Ureter (tissue), 1 donor: Measurements from ENCODE around the gene VCP. TPM values are rescaled to one million over a fixed set of nuclear protein-coding genes. Genes with fewer than 3 reads are reported as not detected.
A peak's percentile ranks its signal among the peaks of the same experiment; 100 is the strongest.

Experiments
- DNase-seq: peaks from one replicate; pipeline ENCODE4 v3.0.0-alpha.2; 2020; ENCODE audit warnings: low spot score
- total RNA-seq: library from RNA; stranded (reverse); gene quantifications from one replicate; pipeline ENCODE4 v1.2.4, GENCODE V29; 2023
- donor health status: DM: yes; HTN: yes; CAD: no.

VCP gene
- total RNA-seq, result 217 TPM

DNA sequence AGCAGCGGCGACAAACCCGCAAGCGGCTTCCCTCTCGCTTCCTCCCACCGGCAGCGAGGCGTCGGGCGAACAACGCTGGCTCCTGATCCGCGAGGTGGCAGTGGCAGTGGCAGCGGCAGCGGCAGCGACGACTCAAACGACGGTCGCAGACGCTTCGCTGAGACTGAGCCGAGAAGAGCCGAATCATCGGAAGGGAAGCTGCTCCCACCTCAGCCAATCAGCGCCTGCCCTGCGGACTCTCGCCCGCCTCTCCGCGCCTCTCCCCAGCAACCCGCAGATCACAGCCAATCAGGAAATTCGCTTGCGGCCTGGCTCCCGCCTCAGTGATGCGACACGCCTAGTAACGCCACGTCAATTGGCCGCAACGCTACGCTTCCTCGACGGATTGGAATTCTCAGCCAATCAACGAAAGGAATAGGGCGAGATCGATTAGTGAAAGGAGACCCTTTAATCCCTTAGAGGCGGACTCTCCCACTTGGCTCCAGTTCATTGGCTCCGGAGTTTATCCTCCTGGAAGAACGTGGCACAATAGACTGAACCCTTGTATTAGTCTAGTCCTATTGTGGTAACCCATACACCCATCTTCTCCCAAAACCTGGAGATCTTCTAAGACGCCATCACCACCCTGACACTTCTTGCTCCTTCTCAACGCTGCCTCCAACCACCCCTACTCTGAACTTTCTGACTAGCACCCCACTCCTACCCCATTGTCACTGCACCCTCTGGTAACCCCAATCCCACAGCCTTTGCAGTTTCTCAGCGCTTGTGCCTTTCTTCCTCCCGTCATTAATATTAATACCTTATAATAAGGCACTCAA, at the start of gene VCP:
VCP (minus strand) TSS at position 165 of the 818 bp plus-strand sequence. CDS start 272 bp downstream, outside the sequence.
- peak; percentile 99 for DNase-seq

DNA sequence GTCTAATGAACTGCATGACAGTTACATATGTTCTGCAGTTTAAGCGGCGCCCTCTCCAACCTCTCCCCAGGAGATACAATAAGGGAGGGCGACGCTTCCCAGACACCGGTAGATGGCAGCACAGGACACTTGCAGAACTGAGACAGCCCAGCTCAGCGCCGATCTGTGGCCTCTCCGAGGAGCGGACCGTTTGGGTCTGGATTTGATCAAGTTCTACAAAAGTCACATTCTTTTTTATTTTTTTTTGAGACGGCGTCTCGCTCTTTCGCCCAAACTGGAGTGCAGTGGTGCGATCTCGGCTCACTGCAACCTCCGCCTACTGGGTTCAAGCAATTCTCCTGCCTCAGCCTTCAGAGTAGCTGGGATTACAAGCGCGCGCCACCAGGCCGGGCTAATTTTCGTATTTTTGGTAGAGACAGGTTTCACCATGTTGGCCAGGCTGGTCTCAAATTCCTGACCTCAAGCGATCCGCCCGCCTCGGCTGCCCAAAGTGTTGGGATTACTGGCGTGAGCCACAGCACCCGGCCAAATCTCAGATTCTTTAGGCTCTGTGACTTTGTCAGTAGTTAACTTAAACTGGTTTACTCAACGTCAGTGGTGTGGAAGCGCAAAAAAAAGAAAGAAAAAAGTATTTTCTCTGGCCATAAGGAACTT, 44.6 kb upstream of the VCP start:
- DNase-seq, result peak; percentile 94

DNA sequence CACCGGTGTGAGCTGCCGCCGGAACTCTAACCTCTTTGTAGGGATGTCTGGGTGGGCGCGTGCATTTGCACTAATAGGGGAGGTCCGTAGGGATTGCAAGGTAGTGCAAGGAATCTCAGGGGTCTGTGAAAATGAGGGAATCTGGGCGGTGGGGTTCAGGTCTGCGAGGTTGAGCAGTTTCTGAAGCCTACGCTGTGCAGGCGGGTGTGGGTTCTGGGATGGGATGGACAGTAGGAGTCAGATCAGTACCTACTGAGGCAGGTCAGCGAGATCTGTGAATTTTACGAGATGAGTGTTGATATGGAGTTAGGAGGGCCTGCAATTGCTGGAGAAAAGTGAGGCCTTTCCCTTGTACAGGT, 44.1 kb upstream of the VCP start:
- DNase-seq, result no peak

DNA sequence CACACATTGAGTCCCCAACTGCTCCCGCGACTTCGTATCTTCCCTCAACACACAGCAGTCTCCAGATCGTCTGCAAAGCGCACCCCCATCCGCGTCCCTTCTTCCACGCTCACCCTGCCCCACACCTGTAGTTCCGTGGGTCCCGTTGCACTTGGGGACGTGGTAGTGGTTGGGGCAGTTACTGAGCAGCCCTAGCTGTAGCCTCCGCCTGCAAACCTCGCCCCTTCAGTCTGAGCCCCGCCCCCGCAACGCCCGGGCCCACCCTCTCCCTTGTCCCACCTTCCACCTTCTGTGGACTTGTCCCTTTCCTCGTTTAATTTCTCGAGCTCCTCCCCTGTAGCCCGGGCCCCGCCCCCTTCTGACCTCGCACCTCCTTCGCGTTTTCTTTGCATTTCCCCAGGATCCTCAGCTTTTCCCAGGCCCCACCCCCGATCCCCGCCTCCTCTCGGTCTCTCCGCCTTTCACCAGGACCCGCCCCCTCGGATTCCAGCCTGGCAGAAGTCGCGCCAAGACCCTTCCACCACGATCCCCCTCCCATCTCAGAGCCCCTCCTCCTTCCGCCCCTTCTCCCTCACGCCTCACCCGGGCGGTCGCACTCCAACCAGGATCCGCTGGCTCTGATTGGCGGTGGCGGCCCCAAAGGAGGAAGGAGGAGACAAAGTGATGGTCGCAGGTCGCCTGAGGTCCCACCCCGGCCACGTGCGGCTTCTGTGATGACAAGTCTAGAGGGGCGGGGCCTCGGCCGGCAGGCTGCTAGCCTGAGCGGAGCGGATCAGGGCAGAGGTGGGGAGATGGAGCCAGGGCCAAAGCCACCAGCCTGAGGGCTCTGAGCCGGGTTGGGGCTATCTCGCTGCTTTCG, 43.5 kb upstream of the VCP start, which contains the start of gene ATOSB:
ATOSB (minus strand) TSS at position 183 of the 859 bp plus-strand sequence. CDS start 7,588 bp downstream, outside the sequence.
- DNase-seq, result peak; percentile 98

DNA sequence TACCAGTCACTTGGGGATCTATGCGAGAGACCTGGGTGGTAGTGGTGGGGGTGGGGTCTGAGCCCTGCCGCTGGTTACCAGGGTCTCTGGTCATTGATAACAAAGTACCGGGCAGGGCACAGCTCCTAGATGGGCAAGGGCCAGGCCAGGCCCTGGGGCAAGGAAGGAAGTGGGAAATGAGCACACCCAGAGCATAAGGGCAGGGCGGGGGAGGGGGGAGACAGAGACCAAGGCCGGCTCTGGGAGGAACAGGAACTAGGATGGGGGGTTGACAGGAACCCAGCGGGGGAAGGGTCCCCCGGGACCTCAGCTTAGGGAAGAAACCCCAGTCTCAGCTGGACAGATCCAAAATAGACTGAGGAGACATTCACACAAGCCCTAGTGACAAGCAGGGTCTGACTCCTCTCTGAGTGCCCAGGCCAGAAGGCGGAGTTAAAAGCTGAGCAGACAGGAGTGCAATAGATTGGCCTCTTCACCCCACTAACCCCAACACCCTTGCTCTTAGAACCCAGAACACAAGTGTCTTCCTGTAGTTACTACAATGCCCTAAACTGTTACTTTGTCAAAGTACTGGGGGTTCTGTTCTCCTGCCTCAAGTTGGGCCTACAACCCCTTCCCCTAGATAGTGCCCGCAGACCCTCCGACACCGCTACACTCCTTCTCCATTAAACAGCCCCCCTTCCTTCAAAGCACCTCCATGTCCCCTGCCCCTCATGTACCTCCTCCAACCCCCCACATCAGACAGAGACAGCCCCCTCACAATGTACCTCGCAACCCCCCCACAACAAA, 42.6 kb upstream of the VCP start:
- peak; percentile 71 for DNase-seq

DNA sequence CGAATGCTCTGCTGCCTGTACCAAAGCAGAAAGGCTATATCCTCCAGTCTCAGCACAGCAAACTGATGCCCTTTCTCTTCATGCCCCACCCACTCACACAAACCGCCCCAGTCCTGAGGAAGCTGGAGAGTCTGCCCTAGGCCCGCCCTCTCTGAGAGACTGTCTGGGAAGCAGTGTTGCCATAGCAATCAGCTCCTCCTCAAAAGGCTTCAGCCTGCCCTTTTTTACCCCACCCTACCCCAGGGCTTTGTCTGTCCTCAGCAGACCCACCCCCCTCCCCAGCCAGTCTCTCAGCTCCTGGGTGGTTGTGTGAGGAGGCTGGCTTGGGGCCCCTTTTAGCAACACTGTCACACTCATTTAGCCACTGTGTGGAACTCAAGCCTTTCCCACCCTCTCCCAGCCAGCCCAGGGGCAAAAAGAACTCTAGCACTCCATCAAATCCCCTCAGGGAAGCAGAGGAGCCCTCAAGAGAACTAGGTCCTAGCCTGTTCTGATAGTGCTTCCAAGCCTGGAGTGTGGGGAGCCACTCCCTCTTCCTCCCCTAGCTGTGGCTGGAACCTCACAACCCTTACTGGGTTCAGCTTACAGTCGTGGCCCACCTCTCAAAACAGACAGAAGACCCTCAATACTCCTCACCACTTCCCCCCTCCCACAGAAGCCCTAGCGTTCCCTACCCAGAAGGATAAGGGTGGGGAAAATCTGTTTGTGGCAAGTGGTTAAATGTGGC, 41.9 kb upstream of the VCP start:
- peak; percentile 85 for DNase-seq

DNA sequence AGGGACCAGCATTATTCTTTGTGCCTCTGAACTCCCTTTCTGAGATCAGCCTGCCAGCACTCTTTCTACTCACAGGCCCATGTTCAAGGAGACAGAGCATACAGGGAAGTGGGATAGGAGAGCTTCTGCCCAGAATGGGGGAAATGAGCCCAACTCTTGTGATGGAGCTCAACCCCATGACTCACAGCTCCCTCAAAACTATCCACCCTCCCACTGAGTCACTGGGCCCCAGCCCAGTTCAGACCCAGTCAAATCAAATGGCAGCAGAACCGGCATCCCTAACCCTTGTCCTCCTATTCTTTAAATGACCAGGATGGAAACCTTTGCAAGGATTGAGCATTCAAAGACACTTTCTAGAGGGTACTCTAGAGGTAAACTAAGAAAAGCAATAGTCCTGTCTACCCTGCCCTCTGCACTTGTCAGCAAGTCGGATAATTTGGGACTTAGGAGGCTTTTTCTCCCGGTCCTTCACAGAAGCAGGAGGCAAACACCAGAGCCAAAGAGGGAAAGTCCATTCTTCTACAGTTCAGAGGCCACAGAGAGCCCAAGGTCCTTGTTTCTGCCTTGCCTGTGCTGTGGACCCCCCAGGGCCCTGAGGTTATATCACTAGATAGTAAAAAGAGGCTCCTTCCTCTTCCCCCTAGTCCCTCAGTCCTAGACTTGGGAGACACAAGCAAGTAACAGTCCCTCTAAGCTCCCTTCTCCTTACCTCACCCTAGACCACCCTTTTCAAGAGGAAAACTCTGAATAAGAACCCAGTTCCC, 40.0 kb upstream of the VCP start:
- DNase-seq, result no peak

DNA sequence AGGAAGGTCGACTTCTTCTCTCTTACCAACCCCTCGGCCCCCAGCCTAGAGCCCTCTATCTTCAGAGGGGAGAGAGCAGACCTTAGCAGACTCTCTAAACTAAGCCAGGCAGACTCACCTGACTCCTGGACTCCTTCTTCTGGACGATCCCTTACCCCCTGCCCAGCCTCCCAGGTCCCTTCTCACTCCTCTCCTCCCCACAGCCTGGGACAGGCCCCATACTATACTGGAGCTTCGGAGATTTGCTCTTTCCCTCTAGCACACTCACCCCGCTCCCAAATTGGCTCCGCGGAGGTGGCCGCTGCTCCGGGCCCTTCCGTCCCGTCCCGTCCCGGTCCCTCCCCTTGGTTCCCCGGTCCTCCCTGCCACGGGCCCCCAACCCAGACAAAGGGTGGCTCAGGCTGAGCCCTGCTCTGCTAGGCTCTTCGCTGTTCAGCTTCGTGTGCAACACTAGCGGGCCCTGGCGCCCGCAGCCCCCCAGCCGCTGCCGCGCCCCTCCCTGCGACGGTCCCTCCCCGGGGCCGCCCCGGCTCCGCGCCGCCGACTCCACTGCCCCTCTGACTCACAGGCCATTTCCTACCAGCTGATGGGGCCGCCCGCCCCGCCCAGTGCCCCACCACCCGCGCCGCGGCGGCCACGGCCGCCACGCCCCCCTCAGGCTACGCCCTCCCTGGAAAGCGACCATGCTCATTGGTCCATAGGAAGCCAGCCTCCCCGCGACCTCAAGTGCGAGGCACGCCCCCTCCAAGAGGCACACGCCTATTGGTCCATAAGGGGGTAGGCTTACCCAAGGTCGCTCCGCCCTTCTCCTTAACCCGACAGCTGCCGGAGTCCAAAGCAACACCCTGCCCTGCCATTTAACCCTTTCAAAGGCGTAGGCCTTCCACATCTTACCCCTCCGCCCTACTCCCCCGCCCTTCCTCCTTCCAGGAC, 38.8 kb upstream of the VCP start:
- peak; percentile 98 for DNase-seq

DNA sequence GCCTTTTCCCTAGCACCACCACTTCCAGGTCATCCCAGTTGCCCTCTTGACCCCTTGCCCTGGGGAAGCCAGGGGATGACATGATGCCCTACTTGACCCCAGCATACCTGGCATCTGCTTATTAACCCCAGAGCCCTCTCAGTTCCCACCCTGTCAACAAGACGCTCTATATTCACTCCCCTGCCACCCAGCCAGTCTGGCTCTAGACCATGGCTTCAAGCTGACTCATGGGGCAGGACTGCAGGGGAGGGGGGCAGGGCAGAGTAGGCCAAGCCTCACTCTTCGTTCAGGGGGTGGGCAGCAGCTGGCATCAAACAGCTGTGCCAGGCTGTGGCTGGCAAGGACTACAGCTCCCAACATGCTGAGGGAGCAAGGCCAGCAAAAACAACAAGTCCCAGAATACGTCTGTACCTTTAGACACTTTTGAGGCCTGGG, 37.9 kb upstream of the VCP start:
- peak; percentile 49 for DNase-seq

DNA sequence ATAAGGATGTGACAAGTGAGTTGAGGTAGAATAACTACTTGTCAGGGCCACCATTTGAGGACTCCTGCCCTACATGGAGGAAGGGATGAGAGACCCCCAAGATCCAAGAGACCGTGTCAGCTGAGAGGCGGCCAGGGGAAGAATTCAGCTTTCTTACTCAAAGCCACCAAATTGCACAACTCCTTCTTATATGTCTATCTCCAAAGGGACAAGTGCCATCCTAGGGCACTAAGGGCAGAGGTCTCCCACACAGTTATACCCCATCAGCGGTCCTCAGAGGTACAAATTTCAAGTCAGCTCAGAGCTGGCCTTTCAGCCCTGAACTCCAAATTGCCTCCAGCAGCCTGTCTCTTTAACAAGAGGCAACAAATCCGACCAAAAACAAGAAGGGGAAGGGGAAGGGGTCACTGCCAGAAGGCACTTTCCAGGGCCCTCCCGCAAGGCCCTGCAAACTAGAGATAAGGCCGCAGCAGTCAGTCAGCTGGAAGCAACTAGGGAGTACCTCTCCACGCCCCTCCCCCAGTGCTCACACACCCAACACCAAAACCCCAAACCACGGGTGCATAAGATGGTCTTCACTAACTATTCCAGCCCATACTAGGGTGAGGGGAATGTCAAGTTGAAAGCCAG, 36.6 kb upstream of the VCP start:
- peak; percentile 37 for DNase-seq

DNA sequence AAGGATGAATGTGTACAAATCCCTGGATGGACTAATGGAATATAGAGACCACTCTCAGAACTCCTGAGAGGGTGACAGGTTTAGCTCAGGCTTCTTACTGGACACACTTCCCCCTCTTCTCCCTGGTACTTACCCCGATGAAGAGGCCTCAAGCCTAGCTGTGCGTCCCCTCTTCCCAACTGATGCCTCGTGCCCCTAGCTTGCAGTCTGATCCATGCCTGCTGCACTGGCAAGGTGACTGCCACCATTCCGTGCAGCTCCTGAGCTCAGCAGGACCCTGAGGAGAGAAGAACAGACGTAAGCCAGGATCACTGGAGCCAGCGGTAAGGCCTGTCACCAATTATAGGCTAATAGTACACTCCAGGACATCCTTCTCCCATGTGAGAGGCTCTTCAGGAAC, 36.0 kb upstream of the VCP start:
- peak; percentile 32 for DNase-seq

DNA sequence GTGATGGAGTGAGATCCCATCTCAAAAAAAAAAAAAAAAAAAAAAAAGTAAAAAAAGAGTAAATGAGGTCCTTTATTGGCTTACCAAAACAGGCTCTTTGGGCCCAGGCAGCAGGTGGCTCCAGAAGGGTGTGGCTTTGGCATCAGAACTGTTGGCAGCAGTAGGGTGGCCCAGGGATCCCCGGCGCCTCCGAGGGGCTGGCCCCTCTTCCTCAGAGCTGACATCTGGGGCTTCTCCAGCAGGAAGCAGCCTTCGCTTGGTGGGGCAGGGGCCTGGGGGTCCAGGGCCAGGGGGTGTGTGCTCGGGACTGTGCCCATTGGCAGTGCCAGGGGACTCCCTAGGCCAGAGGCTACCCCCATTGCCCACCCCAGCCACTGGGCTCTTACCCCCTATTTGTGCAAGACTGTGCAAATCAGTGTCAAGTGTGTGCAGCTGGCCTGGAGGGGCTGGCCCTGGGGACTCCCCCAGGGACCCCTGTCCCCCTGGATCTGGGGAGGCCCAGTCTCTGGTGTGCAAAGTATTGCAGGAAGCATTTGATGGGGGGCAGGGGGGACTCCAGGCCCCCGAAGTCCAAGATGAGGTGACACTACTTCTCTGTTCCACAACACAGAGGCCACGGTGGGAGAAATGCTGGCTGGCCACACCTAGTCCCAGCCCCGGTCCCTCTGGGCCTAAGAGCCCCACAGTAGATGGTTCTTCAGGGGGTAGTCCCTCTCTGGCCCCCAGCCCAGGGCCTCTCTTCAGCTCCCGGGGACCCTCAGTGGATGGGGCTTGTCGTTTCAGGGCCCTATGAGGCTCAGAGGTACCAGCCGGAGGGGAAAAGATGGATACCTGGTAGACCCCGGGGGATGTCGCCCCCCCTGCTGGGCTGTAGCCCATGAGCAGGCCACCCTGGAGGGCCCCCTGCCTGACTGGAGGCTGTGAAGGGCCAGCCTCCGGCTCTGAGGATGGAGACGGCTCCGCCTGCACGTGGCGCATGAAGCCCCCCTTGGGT, 35.2 kb upstream of the VCP start:
- DNase-seq, result peak; percentile 41

DNA sequence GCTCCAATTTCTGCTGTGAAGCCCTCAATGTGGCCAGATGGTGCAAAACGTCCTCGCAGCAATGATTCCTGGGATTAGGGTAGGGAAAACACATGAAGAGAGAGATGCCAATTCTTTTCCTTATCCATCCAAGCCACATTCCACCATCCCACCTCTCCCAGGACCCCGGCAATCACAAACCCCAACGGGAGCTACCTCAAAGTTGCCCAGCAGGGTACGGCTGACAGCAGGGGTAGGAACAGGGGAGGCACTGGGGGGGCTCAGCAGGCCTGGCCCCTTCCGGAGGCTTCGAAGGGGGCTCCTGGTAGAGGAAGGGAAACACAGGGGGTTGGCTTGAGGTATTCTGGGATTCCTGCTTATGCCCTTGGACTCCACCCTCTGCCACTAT, 33.9 kb upstream of the VCP start:
- no peak for DNase-seq

DNA sequence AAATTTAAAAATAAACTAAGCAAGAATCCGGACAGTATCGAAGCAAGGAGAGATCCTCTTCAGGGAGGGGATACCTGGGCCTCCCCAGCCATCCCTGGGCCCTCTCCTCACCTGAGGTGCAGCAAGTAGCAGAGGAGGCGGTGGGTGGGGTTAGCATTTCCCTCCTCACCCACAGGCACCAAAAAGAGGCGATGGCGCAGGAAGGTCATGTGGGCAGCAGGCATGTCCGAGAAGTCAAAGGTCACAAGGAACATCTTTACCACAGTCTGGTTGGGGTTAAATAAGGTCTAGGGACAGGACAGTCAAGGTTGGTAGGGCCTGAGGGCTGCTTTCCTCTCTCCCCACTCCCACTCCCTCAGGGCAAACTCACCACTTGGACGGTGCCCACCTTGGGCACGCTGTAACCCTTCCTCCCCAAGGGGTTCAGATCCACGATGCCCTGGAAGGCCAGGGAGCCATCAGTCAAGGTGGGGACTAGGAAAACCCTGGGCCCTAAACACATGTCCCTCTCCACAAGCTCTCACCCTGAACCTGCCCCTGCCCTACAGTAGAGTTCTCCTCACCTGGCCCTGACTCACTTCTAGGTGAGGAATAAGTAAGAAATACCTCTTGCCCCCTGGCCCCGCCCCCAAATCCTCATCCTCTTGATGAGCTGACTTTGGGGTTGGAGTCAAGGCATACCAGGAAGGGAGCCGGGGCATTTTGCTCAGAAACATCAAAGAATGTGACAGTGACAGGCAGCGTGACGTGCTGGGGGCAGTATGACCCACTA, 33.3 kb upstream of the VCP start:
- DNase-seq, result no peak

DNA sequence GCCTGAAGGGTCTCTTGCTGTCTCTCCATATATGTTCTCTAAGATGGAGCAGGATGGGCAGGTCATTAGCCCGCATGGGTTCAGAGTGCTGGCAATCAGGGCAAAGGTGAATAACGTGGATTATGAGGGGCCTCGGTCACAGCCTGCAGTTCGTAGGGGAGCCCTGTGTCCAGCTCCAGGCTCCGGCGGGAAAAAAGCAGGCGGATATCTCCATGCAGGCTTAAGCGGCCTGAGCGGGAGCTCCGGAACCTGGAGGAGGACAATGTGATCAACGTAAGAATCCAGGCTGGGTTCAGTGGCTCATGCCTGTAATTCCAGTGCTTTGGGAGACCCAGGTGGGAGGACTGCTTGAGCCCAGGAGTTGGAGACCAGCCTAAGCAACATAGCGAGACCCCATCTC, 32.7 kb upstream of the VCP start:
- no peak for DNase-seq

DNA sequence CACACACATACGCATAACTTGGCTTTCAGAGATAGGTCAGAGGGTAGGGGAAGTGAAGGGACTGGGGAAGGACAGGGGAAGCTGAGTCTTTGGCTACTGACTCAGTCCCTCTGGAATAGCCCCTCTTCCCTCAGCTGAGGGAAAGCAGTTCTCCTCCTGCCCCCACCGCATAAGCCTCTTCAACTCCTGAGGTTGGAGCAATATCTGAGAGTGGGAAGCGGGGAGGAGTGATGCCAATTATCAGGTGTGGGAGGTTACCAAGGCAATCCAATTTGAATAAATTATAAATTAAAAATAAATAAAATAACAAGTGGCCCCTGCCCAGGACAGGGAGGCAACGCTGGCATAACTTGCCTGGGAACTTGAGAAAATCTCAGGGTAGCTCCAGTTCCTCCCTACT, 32.2 kb upstream of the VCP start:
- no peak for DNase-seq
